Pulmonary artery endothelial cell (primary cell): ENCODE measurements around the gene ATXN2L. TPM values are rescaled to one million over a fixed set of nuclear protein-coding genes. Genes with fewer than 3 reads are reported as not detected.

Source experiments
- DNase-seq: peaks from one replicate; pipeline ENCODE4 v3.0.0-alpha.2; 2011; ENCODE audit warnings: low read depth, low spot score
- total RNA-seq: library from RNA; depleted of rRNA; stranded (reverse); fragments of >200 nt; gene quantifications from 2 replicates; pipeline ENCODE4 v1.2.3, GENCODE V29; 2014

The ATXN2L gene
- total RNA-seq, 1 donor from 2014 or later = 27.4 TPM

DNA sequence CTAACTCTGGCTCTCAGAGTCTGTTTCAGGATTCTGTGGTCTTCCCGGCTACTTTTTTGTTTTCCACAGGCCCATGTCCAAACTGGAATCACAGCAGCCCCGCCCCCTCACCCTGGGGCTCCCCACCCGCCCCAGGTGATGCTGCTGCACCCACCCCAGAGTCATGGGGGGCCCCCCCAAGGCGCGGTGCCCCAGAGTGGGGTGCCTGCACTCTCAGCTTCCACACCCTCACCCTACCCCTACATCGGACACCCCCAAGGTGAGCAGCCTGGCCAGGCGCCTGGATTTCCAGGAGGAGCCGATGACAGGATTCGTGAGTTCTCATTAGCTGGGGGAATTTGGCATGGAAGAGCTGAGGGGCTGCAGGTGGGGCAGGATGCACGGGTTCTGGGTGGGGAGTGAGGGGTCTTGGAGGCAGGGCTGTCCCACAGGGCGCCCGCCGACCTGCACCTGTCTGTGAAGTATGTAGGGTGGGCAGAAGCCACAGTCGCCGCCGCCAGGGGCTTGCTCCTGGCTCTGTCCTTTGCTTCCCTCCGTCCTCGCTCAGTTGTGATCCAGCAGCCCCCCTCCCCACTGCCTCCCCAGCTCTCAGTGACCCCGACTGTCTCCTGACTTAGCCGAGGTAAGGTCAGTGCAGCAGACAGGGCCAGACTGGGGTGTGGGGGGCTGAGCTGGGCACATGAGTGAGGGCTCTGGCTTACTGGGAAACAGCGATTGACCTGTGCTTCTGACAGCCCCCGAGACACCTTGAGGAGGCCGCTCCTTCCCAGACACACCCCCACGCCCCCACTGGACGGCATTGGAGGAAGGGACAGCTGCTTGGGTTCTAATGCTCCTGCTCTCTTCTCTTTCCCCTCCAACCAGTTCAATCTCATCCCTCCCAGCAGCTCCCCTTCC is 13.3 kb downstream of the ATXN2L start:
- no peak for DNase-seq

DNA sequence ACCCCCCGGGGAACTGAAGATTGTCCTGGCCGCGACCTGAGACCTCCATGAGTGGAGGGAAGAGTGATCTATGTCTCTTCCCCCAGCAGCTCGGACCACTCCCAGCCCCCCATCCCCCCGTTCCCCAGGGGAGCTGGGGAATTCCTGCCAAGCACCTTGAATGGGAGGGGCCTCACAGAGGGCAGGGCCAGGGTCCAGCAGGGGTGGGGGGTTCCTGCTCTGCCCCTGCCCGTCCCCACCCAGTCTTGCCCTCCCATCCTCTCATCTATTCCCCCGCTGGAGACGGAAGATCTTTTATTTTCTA is 13.9 kb downstream of the ATXN2L start:
- no peak for DNase-seq

DNA sequence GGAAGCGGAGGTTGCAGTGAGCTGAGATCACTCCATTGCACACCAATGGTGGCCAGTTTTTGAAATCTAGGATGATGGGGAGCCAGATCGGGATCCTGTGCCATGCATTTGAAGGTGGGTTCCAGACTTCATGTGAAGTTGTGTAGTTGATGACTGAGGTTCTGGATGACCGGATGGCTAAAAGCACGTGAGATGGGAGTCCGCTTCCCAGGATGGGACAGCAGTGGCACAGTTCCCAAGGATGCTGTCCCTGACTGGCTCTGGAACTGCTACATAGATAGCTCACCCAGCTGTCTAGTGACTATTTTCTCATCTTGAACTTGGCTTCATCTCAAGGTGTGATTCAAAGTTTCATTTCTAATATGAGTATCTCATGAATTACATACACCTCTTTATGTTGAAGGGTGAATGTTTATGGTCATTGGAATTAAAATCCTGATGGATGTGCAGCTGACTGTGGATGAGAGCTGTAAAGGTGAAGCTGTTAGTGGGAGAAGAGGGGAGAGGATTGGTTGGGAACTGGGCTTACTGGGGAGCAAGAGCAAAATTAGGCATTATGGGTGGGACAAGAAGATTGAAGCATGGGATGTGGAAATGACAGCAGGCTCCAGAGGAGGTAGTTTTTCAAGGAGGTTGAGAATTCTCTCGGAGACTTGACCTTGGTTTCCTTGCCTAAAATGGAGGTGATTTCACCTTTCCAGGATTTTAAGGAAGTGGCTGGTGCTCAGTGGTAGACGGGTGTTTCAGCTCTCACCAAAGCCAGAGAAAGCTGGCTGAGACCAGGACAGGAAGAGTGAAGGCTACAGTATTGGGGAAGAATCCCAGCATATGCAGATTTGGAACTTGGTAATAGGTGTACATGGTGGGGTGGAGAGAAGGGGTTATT is 15.1 kb downstream of the ATXN2L start:
- no peak for DNase-seq

DNA sequence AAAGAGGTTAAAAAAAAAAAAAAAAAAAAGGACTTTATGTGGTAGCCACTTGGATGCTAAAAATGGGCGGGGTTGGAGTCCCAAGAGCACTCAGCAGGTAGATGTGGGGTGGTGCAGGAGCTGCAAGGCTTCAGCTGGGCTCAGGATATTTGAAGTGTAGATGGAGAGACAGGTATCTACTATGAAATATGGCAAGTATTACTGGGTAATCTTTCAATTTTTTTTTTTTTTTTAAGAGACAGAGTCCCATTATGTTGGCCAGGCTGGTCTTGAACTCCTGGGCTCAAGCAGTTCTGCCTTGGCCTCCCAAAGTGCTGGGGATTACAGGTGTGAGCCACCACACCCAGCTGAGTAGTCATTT is 15.7 kb downstream of the ATXN2L start:
- DNase-seq = no peak

DNA sequence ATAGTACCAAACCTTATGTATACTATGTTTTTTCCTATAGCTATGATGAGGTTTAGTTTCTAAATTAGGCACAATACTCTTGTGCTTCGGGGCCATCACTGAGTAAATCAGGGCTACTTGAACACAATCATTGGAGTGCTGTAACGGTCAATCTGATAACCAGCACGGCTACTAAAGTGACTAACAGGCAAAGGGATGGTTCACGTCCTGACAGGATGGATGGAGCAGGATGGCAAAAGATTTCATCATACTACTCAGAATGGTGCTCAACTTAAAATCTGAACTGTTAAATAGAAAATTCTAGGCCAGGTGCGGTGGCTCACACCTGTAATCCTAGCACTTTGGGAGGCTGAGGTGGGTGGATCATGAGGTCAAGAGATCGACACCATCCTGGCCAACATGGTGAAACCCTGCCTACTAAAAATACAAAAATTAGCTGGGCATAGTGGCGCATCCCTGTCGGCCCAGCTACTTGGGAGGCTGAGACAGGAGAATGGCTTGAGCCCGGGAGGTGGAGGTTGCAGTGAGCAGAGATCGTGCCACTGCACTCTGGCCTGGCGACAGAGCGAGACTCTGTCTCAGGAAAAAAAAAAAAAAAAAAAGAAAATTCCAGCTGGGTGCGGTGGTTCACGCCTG is 16.3 kb downstream of the ATXN2L start:
- no peak for DNase-seq

DNA sequence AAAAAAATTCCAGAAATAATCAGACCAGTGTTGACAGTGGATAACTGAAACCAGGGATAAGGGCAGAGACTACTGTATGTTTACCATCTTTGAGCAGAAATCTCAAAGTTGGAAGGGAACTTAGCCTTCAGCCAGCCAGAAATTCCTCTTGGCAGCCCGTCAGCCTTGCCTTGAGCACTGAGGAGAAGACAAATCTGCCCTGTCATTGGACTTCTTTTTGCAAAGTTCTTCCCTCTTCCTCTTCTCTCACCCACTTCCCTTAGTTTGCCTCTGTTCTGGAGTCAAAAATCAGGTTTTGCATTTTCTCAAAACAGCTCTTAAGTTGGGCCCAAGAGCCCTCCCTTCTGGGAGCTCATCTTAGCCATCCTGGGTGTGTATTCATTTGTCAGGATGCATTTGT is 17.1 kb downstream of the ATXN2L start:
- DNase-seq = no peak

DNA sequence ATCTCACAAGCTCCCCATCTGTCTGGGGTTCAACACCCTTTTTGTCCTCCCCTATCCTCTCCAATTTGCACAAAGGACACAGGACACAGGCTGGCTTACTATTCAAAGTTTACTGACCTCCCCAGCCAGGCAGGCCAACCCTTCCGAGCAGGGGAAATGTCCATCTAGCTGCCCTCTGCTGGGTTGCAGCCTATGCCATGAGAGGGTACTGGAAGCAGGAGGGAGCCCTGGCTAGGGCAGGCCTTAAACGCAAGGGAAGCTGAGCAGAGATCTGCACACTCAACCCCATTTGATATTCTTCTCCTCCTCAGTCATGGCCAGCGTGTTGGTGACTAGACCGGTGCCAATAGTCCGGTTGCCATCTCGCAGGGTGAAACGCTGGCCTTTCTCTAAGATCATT is 19.9 kb downstream of the ATXN2L start:
- no peak for DNase-seq

DNA sequence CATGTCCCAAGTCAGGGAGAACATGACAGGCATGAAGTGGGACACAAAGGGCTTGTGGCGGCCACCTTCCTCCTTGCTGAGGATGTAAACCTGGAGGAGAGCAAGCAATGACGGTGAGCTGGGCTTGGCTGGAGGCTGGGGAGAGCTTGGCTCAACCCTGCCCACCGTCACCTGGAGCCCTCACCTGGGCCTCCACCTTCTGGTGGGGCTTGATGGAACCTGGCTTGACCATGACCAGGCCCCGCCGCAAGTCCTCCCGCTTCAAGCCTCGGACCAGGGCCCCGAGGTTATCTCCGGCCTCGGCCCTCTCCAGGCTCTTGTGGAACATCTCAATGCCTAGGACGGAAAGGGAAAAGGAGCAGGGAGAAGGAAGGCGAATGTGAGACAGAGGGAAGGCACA is 21.0 kb downstream of the ATXN2L start:
- DNase-seq = no peak

DNA sequence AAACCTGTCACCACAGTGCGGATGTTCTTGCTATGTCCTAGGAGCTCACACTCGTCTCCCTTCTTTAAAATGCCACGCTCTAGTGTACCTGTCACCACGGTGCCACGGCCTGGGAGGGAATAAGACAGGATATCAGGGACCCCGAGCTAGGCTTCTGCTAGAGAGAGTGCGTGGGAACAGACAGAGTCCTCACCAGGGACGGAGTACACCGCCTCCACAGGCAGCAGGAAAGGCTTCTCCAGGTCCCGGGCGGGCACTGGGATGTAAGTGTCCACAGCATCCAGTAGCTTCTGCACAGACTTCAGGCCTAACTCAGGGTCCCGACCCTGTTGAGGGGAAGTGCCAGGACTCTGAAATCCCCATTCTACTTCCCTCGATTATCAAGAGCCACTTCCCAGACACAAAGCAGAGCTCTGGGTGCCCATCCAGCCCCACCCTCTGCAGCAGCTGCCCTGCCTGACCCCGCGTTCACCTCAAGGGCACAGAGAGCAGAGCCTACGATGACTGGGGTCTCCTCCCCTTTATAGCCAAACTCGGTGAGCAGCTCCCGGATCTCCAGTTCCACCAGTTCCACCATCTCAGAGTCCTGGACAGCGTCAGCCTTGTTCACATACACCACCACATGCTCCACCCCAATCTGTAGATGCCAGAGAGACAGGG is 21.6 kb downstream of the ATXN2L start:
- no peak for DNase-seq

DNA sequence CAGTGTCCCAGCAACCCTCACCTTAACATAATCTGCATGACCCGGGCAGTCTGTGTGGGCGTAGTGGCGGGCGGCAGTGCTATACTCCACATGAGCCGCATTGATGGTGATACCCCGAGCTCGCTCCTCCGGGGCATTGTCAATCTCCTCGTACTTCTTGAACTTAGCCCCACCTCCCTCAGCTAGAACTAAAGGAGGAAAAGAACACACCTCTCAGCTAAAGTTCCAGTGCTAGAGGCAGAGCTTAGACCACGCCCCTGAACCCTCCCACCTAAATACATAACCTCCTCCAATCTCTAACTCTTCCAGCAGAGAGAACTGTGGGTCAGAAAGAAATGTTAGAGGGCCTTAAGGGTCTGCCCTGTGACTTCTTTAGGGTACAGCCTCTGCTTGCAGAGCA is 22.5 kb downstream of the ATXN2L start:
- DNase-seq = no peak

DNA sequence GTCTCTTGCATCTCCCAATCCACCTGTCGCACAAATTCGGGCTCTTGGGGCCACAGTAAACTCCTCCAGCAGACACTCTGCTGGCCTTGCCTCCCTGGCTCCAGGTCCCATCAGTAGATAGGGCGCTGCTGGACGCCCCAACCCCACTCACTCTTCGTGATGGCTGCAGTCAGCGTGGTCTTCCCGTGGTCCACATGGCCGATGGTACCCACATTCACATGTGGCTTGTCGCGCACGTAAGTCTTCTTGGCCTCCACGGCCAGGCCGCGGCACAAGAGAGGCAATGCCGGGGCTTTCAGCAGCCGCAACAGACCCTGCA is 22.9 kb downstream of the ATXN2L start:
- DNase-seq = no peak

DNA sequence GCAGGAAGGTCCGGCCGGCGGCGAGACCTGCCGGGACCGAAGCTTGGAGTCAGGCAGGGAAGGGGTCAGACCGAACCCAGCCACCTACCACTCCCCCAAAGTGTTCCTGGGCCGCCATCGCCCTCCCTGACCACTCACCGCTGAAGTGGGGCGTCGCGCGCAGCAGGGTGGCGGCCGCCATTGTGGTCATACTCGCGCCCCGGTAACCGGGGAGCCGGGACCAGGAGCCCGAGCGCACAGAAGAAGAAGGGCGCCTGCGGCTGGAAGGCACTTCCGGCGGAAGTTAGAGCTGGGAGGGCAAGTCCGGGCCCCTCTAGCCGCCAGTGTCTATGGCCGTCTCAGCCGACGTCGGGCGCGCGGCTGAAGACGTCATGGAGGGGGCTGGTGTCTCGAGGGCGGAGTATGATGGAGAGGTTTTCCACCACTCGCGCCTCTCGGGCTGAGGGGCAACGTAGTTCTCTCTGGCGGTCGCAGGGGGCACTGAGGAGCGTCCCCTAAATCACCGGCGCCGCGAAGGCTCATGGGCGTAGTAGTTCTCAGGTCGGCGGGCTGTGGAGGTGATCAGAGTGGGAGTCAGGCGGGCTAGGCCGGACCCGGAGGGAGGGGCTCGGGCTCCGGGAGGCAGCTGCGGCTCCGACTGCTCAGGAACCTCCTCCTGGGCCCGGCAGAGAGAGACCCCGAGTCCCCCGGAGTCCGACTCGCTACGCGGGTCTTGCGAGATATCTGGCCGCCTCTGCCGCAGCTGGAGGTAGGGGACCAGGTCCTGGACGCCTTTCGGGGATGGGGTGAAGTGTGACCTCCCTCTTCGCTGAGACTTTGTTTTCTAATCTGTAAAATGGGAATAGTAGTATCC is 23.5 kb downstream of the ATXN2L start, which contains the start of gene TUFM:
Gene TUFM (minus strand): TSS at position 269 of the 853 bp plus-strand sequence. CDS start 79 bp downstream, at position 190.
- peak; percentile 98 for DNase-seq

DNA sequence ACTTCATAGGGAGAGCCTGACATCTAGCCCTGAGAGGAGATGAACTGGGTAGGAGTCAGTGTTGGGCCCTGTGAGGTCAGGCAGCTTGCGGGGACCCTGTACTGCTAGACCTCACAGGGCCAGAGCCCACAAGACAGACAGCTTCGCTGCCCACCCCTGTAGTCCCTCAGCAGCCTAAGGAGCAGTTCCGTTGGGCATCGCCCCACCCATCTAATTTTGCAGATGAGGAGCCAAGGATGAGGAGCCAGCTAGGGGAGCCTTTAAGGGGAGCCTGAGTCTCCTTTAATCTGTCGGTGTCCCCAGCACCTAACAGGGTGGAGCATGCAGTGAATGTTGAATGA is 24.1 kb downstream of the ATXN2L start:
- no peak for DNase-seq

DNA sequence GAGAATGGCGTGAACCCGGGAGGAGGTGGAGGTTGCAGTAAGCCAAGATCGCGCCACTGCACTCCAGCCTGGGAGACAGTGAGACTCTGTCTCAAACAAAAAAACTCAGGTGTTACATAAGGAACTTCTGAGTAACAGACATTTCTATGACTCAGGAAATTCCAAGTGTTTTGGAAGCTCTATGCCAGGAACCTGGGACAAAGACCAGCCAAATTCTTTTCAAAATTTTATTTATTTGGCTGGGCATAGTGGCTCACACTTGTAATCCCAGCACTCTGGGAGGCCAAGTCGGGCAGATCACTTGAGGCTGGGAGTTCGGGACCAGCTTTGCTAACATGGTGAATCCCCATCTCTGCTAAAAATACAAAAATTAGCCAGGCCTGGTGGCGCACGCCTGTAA is 35.6 kb downstream of the ATXN2L start:
- DNase-seq = no peak

DNA sequence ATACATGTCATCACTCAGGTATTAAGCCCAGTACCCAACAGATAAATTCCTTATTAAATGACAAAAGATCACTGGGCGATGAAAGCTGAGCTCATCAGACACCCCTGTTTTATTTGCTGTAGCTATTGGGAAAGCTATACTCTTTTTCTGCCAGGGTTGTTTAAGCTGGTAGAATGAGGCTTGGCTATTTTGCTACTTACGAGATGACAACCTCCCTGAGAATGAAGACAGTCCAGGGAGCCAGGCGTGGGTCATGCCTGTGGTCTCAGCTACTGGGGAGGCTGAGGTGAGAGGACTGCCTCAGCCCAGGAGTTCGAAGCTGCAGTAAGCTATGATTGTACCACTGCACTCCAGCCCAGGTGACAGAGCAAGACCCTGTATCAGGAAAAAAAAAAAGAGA is 36.5 kb downstream of the ATXN2L start:
- no peak for DNase-seq

DNA sequence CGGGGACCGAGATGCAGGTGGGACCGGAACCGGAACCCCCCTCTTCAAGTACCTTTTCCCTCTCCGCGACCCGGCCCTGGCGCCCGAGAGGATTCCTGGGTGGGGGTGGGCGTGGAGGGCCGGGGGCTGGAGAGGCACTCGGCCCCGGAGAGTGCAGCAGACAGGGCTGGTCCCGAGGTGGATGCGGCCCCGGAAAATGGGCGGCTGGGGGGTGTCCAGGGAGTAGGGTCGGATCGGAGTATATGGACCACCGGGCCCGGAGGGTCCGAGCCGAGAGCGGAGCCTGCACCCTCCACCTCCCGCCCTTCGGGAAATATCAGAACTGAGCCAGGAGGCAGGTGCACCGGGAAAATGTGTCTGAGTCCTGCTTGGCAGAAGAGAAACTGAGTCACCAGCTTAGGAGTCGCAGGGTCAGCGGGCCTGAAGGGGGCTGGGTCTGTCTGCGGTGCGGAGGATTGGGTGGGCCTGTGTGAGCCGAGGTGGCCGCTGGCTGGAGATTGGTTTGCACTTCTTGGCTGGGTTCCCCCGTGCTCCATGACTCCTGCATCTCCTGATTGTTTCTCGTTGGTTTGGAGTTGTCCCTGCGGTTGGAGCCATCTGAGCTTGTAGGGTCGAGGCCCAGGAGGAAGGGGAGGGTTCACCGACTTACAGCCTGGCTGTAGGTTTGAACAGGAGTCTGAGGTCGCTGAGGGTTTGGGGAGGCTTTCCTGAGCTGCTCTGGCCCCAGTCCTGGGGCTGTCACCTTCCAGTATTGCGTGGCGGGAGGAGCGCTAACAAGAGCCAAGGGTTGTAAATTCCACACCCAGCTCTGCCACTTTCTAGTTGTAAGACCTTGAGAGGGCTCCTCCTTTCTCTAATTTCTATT is 41.4 kb downstream of the ATXN2L start:
- DNase-seq = no peak

DNA sequence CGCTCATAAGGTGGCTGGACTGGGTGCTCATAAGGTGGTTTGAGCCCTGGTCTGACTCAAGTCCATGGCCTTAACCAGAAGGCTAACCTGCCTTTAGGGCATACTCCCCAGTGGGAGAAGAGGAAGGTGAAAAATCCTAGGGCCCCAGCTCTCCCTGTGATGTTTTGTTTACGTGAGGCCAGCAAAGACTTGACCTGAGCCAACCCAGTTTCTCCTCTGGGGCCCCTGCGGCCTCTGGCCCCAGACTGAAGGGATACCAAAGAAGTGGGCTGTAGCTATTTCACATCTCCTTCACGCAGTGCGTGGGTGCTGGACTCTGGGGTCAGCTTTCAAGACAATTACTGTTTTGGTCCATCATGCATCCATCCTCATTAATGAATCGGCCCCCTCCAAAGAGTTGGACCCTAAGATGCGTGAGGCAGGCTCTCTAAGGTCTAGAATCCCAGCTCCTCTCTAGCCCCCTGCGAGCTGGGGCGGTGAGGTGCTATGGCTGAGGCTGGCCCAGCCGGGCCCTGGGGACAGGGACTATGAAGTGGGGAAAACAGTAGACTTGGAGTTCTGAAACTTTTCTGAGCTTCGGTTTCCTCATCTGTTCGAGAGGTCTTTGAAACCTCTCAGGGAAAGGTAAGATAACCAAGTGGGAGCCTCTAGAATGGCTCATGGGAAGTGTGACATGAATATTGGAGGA is 42.3 kb downstream of the ATXN2L start:
- no peak for DNase-seq

DNA sequence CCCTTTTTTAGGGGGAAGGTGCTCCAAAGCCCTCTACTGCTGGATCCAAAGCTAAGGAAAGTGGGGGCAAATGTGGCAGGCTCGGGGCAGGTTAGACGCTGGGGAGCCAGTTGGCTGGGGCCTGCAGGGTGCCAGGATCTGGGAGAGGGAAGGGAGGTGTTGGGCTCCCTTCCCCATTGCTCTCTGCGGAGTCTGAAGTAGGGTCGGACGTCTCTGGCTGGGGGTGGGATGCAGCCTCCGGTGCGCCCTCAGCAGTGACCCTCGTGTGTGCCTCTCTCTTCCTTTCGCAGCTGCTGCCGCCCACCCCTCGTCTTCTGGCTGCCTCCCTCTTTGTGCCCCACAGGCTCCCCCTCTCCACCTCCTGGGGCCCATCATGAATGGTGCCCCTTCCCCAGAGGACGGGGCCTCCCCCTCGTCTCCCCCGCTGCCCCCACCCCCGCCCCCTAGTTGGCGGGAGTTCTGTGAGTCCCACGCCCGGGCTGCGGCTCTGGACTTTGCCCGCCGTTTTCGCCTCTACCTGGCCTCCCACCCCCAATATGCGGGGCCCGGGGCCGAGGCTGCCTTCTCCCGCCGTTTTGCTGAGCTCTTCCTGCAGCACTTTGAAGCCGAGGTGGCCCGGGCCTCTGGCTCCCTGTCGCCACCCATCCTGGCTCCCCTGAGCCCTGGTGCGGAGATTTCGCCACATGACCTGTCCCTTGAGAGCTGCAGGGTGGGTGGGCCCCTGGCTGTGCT is 43.1 kb downstream of the ATXN2L start:
- DNase-seq = no peak

DNA sequence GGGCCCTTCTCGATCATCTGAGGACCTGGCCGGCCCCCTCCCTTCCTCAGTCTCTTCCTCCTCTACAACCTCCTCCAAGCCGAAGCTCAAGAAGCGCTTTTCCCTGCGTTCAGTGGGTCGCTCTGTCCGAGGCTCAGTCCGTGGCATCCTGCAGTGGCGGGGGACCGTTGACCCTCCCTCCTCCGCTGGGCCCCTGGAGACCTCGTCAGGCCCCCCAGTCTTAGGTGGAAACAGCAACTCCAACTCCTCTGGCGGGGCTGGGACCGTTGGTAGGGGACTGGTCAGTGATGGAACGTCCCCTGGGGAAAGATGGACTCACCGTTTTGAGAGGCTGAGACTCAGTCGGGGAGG is 43.6 kb downstream of the ATXN2L start:
- no peak for DNase-seq
